NCI-H2227 treated with DMSO at 0.1 percent for 48 hours (cell line): ENCODE results near the gene SLC22A15.

ENCODE experiments used
- DNase-seq: peaks from one replicate; lab custom pipeline; 2025; lab: John Stamatoyannopoulos, UW

The SLC22A15 gene

GRCh38 chr1:116104667-116105066 lies 128.4 kb downstream of the SLC22A15 start:
- DNase-seq, result no peak

- no peak for DNase-seq
Observed at GRCh38 chr1:116105996-116106395, 129.7 kb downstream of the SLC22A15 start.

DNA sequence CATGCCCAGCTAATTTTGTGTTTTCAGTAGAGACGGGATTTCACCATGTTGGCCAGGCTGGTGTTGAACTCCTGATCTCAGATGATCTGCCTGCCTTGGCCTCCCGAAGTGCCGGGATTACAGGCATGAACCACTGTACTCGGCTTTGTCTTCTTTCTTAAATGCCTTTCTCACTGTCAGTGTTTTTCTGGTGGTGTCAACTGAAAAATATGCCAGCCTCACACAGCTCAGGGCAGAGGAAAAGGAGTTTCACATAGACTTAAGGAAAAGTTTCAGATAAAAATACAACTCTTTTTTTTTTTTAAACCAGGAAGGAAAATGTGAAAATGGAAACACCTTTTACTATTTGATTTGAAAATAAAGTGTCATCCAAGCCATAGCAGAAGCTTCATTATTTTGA lies 130.3 kb downstream of the SLC22A15 start:
- no peak for DNase-seq

- DNase-seq, result no peak
Observed at GRCh38 chr1:116107371-116107770, 131.1 kb downstream of the SLC22A15 start.

GRCh38 chr1:116110567-116111523 lies 134.5 kb downstream of the SLC22A15 start, which contains the start of gene MAB21L3:
MAB21L3 (plus strand) TSS chr1:116111399; CDS start chr1:116112616, 1,217 bp downstream.
- DNase-seq, result peak; percentile 16

- no peak for DNase-seq
Observed at GRCh38 chr1:116111524-116112021, 135.3 kb downstream of the SLC22A15 start.

- DNase-seq, result no peak
Observed at GRCh38 chr1:116112388-116113140, 136.3 kb downstream of the SLC22A15 start.

- DNase-seq, result no peak
Observed at GRCh38 chr1:116113615-116114014, 137.3 kb downstream of the SLC22A15 start.

DNA sequence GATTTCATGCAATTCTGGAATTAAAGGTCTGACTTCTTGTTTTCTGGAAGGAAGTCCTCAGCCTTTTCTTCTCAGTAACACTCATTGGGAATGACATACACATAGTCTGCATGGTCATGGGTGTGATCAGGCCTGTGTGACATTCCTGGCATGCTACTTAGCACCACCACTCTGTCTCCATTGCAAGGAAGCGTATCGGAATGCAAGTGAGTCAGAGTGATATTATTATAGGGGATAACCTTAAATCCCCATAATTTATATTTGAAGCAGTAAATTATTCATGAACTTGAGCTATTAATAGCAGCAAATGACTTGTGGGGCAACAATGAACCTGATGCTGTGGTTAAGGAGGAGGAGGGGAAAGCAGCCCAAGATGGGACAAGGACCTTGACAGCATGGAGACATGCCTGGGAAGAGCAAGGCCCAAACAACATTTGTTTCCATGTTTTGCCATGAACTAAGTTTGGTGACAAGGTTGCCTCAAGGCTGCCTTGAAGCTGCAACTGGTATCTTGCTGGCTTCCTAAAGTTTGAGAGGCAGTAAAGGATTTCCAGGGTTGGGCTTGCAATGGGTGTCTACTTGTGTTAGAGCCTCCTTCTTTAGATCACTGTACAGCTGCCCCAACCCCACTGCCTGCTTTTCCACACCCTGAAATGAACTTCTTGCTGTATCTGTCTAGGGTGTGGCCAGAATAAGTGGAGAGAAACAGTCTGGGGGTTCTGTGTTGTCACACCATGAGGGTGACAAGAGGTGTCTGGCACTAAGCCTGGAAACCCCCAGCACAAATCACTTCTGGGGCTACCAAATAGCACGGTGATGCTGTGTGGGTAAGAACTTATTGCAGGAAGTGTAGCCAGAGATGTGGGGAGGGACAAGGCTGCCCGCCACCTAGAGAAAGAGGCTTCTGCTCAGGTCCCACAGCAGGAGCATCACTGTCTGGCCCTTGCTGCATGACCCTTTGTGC lies 139.4 kb downstream of the SLC22A15 start:
- DNase-seq, result no peak

DNA sequence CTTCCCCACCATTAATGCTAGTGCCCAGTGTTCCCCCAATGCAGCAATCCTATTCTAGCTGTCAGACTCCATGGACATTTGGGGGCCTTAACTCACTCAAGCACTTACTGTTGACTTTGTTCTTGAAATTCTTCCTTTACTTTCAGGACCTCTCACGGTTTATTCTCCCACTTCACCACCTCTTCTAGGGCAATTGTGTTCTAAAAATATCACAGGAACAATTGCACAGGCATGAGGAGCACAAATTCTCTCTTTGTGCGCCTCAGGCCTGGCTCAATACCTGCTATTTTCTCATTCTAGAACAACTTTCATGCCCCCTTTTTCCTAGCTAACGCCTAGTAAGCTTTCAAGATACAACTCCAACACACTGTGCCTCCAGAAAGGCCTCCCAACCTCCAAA lies 142.2 kb downstream of the SLC22A15 start:
- no peak for DNase-seq
